ENCODE data around the gene RASGEF1C. TPM values are rescaled to one million over a fixed set of nuclear protein-coding genes. Genes with fewer than 3 reads are reported as not detected.
A peak's percentile ranks its signal among the peaks of the same experiment; 100 is the strongest.

RASGEF1C gene
- total RNA-seq, 6 experiments from 2014 or later: 0.64 TPM; not detected in 5

DNA sequence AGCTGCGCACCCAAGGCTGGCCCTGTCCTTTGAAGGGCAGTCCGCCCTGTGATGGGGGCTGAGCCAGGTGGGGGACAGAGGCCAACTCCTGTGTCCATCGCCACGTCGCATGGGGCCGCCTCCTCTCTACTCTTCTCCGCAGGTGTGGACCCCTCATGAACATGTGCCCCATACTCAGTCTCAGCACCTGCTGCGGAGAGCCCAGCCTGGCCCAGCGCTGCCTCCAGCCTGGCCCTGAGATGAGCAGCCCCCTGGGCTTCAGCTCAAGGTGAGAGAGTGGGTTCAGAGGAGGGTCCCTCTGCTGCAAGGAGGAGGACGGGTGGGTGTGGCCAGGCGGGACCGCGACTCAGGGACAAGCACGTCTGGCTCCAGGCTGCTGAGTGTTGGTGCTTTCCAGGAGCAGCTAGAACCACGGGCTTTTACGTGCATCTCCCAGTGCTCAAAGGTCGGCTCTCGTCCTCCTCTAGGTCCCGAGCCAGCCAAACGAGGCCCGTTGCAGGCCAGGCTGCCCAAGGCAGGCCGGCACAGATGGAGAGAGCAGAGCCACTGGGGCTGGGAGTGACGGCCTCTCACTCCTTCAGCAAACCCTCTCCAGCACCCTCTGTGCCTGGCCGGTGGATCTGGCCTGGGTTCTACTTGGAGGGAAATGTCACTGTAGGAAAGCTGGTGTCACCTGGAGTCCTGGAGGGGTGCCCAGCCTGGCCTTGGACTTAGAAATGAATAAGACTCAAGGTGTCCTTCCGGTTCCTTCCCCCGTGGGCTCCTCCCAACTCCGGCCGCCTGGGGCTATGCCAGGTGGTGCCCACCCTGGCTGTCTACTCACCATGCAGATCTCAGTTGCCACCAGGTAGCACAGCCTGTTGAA lies 88.5 kb downstream of the RASGEF1C start:
- H3K27me3 ChIP-seq: no peaks in the 10 kb centered on the region

DNA sequence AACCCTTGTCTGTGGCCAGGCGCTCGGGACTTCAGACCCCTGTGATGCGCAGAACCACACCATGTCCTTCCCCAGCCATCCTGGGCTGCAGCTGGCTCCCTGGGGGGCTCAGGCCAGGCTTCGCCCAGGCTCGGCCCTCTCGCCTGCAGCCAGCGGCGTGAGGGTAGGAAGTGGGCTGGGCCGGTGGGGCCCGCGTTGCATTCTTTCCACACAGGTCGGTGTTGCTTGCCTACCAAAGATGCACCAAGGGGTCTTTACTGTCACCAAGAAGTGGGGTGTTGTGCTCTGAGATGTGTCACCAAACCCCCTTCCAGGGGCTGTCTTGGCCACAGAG lies 89.1 kb downstream of the RASGEF1C start:
- no peak for TF ChIP-seq POLR2A (IDR thresholded peaks at IDR 0.05)
- TF ChIP-seq, protein P1, sequence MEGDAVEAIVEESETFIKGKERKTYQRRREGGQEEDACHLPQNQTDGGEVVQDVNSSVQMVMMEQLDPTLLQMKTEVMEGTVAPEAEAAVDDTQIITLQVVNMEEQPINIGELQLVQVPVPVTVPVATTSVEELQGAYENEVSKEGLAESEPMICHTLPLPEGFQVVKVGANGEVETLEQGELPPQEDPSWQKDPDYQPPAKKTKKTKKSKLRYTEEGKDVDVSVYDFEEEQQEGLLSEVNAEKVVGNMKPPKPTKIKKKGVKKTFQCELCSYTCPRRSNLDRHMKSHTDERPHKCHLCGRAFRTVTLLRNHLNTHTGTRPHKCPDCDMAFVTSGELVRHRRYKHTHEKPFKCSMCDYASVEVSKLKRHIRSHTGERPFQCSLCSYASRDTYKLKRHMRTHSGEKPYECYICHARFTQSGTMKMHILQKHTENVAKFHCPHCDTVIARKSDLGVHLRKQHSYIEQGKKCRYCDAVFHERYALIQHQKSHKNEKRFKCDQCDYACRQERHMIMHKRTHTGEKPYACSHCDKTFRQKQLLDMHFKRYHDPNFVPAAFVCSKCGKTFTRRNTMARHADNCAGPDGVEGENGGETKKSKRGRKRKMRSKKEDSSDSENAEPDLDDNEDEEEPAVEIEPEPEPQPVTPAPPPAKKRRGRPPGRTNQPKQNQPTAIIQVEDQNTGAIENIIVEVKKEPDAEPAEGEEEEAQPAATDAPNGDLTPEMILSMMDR (IDR thresholded peaks at IDR 0.05): no peak
- ATAC-seq (no peak), DNase-seq (no peak)
- Histone ChIP-seq H3K27ac (no peak overlapping the region), H3K36me3 (no peaks in the 10 kb centered on the region), H3K27me3 (no peaks in the 10 kb centered on the region), H3K9me3 (no peaks in the 10 kb centered on the region), H3K4me3 (no peak overlapping the region), H3K4me1 (no peaks in the 10 kb centered on the region)
- WGBS (ENCODE audit: insufficient coverage, low coverage, low lambda C conversion rate, missing lambda C conversion rate): no CpG with 5 or more reads among the region's 12 CpGs
- intact Hi-C loops (cut with DNase I): loop anchor here in 1 of 2 donors (10.0 kb wide), 1 partner anchor 355 kb away; no protein-coding TSS in a partner anchor

More for the DNA sequence above, 88.5 kb downstream of the RASGEF1C start:
- 79% methylated on average over 2 of the region's 28 CpGs for WGBS (ENCODE audit: insufficient coverage, low coverage, low lambda C conversion rate, missing lambda C conversion rate)
- Histone ChIP-seq H3K27ac (no peak overlapping the region), H3K4me1 (no peaks in the 10 kb centered on the region), H3K4me3 (no peak overlapping the region), H3K9me3 (no peaks in the 10 kb centered on the region), H3K36me3 (no peaks in the 10 kb centered on the region)
- intact Hi-C loops (cut with DNase I): loop anchor here in 1 of 2 donors (10.0 kb wide), 1 partner anchor 354 kb away; no protein-coding TSS in a partner anchor
- DNase-seq (peak in 2 of 3 donors; percentile 39 to 50), ATAC-seq (peak in 1 of 4 donors; percentile 6)
- TF ChIP-seq, protein P1 (IDR thresholded peaks at IDR 0.05): no peak
- no peak for TF ChIP-seq POLR2A (IDR thresholded peaks at IDR 0.05)

DNA sequence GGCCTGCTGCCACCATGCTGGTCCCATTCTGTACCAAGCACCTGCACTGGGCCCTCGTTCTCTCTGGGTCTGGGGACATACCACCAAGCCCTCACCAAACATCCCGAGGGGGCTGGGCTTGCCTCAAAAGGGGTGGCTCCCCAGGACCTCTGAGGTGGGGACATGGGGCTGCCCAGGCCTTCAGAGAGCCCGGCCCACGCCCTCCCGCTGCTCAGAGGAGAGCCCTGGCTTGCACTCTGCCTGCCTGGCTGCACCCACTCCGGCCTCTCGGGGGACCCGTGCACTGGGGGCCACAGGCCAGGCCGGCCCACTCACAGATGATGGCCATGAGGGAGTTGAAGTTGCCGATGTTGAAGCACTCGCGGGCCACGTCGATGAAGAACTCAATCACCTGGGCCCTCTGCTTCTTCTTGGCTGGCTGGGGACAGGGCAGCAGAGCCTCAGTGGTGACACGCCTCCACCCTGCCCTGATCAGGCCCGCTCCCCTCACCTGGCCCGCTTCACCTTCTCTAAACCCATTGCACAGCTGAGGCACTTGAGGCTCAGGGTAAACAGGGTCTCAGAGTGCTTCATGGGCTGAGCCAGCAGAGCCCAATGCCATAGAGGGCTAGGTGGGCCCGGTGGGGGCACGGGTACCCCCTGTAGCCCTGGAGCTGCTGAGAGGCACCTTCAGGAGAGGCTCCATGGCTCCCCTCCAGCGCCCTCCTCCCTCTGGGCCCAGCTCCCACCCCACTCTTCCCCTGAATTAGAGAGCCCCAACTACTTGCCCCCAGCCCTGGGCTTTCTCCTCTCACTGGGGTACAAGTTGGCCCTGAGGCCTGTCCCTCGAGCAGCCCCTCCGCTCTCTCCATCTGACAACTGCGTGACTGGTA lies 89.7 kb downstream of the RASGEF1C start:
- no peaks in the 10 kb centered on the region for H3K4me1 ChIP-seq
- H3K9me3 ChIP-seq: no peaks in the 10 kb centered on the region
- intact Hi-C loops (cut with DNase I): no loop called here
- no peak overlapping the region for H3K4me3 ChIP-seq
- 72% methylated on average over 6 of the region's 23 CpGs for WGBS (ENCODE audit: insufficient coverage, low coverage, low lambda C conversion rate, missing lambda C conversion rate)
- ATAC-seq (peak in 1 of 4 donors; percentile 4), DNase-seq (peak in 1 of 3 donors; percentile 51)
- H3K27ac ChIP-seq: no peak overlapping the region
- TF ChIP-seq POLR2A (IDR thresholded peaks at IDR 0.05): no peak
- TF ChIP-seq, protein P1 (IDR thresholded peaks at IDR 0.05): no peak
- H3K36me3 ChIP-seq: no peaks in the 10 kb centered on the region
- no peaks in the 10 kb centered on the region for H3K27me3 ChIP-seq

DNA sequence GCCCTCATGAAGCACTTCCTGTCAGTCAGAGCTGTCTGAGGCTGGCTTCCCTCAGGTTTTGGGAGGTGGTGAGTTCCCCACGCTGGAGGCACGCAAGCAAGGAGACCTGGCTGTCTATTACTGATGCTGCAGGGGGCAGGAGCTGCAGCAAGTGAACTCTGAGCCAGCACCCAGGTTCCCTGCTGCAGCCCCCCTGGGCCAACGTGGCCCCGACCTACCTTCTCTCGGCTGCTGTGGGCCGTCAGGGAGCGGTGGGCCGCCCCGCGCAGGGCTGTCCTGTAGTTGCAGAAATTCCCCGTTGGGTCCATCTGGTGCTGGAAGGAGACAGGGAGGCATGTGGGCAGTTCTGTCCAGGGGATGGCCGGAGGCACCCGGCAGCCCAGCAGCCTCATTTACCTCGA lies 90.6 kb downstream of the RASGEF1C start:
- DNase-seq: peak in 1 of 3 donors; percentile 25
- ATAC-seq: no peak
- H3K9me3 ChIP-seq: no peaks in the 10 kb centered on the region
- no peaks in the 10 kb centered on the region for H3K27me3 ChIP-seq
- H3K4me1 ChIP-seq: no peaks in the 10 kb centered on the region
- intact Hi-C loops (cut with DNase I): no loop called here
- no peaks in the 10 kb centered on the region for H3K36me3 ChIP-seq
- H3K4me3 ChIP-seq: no peak overlapping the region
- H3K27ac ChIP-seq: no peak overlapping the region
- WGBS (ENCODE audit: insufficient coverage, low coverage, low lambda C conversion rate, missing lambda C conversion rate): no CpG with 5 or more reads among the region's 14 CpGs
- TF ChIP-seq, protein P1 (IDR thresholded peaks at IDR 0.05): no peak
- TF ChIP-seq POLR2A (IDR thresholded peaks at IDR 0.05): no peak
